WTC11 (cell line): ENCODE data around the gene BMP8A. TPM values are rescaled to one million over a fixed set of nuclear protein-coding genes. Genes with fewer than 3 reads are reported as not detected.

Experiments used
- ATAC-seq: fragments of 200-7000 bp; cut with Tn5 transposase; 2 replicates; pipeline ENCODE4 v1.10.0; 2021; ENCODE audit warnings: mild to moderate bottlenecking, moderate library complexity
- CTCF ChIA-PET: fragments of 300-600 bp; sonication (Branson Sonifier 250); formaldehyde crosslinking; loops from one replicate; lab custom pipeline; 2021; ENCODE audit warnings: antibody characterized with exemption; lab: Charles Lee
- POLR2A ChIA-PET: fragments of 350-600 bp; sonication (Branson Sonifier 250); formaldehyde crosslinking; loops from one replicate; lab custom pipeline; 2021; ENCODE audit warnings: antibody characterized with exemption; lab: Charles Lee
- DNase-seq: peaks from one replicate; pipeline ENCODE4 v3.0.0; 2021; ENCODE audit warnings: low spot score
- H3K27ac Mint-ChIP-seq: 2 replicates; pipeline ENCODE4 v1.8.0; 2021; ENCODE audit warnings: mixed read lengths
- H3K27me3 Mint-ChIP-seq: 2 replicates; pipeline ENCODE4 v1.8.0; 2021; ENCODE audit warnings: low read depth, mild to moderate bottlenecking, moderate library complexity, mixed read lengths
- H3K36me3 Mint-ChIP-seq: 2 replicates; pipeline ENCODE4 v1.8.0; 2021; ENCODE audit warnings: mixed read lengths
- H3K4me1 Mint-ChIP-seq: 2 replicates; pipeline ENCODE4 v1.8.0; 2022; ENCODE audit warnings: mixed read lengths
- H3K4me3 Mint-ChIP-seq: 2 replicates; pipeline ENCODE4 v1.8.0; 2021; ENCODE audit warnings: mild to moderate bottlenecking, moderate library complexity, mixed read lengths
- H3K9me3 Mint-ChIP-seq: 2 replicates; pipeline ENCODE4 v1.8.0; 2021; ENCODE audit warnings: mixed read lengths
- AFF4 ChIP-seq: sonication (generic); formaldehyde crosslinking; IDR thresholded peaks from 2 replicates; pipeline ENCODE4 v1.8.1; 2023; ENCODE audit warnings: mild to moderate bottlenecking, missing genetic modification reagents, borderline replicate concordance
- CREB1 ChIP-seq: sonication (generic); formaldehyde crosslinking; IDR thresholded peaks from 2 replicates; pipeline ENCODE4 v1.8.0; 2023; ENCODE audit warnings: mild to moderate bottlenecking, missing genetic modification reagents
- E2F1 ChIP-seq: sonication (generic); formaldehyde crosslinking; IDR thresholded peaks from 2 replicates; pipeline ENCODE4 v1.8.0; 2022; ENCODE audit warnings: mild to moderate bottlenecking, missing genetic modification reagents
- FOXP4 ChIP-seq: sonication (generic); formaldehyde crosslinking; IDR thresholded peaks from 2 replicates; pipeline ENCODE4 v1.8.0; 2022; ENCODE audit warnings: mild to moderate bottlenecking, missing genetic modification reagents
- GRHL2 ChIP-seq: fragments of 250-450 bp; sonication (Bioruptor Pico); IDR thresholded peaks from 2 replicates; pipeline ENCODE4 v1.8.0; 2022; ENCODE audit warnings: mild to moderate bottlenecking, moderate library complexity; ENCODE audit not compliant: insufficient replicate concordance, severe bottlenecking
- HMGXB4 ChIP-seq: sonication (generic); formaldehyde crosslinking; IDR thresholded peaks from 2 replicates; pipeline ENCODE4 v1.8.1; 2023; ENCODE audit warnings: mild to moderate bottlenecking, moderate library complexity, missing genetic modification reagents
- NFE2L1 ChIP-seq: sonication (generic); formaldehyde crosslinking; IDR thresholded peaks from 2 replicates; pipeline ENCODE4 v1.8.1; 2023; ENCODE audit warnings: missing genetic modification reagents
- RELA ChIP-seq: sonication (generic); formaldehyde crosslinking; IDR thresholded peaks from 2 replicates; pipeline ENCODE4 v1.8.1; 2022; ENCODE audit warnings: missing genetic modification reagents, mild to moderate bottlenecking, borderline replicate concordance
- TEAD1 ChIP-seq: sonication (generic); formaldehyde crosslinking; IDR thresholded peaks from 2 replicates; pipeline ENCODE4 v1.8.0; 2022; ENCODE audit warnings: mild to moderate bottlenecking, missing genetic modification reagents
- TEAD4 ChIP-seq: sonication (generic); formaldehyde crosslinking; IDR thresholded peaks from 2 replicates; pipeline ENCODE4 v1.8.0; 2022; ENCODE audit warnings: mild to moderate bottlenecking, missing genetic modification reagents
- USF2 ChIP-seq: sonication (generic); formaldehyde crosslinking; IDR thresholded peaks from 2 replicates; pipeline ENCODE4 v1.8.1; 2023; ENCODE audit warnings: mild to moderate bottlenecking, missing genetic modification reagents, moderate library complexity
- ZNF423 ChIP-seq: fragments of 250-450 bp; sonication (Bioruptor Pico); IDR thresholded peaks from 2 replicates; pipeline ENCODE4 v2.1.2; 2022; ENCODE audit warnings: mild to moderate bottlenecking, moderate library complexity
- total RNA-seq: library from RNA; stranded (reverse); gene quantifications from 3 replicates; pipeline ENCODE4 v1.2.3, GENCODE V29; 2021
- TF ChIP-seq, protein P1 (sequence below): sonication (generic); formaldehyde crosslinking; IDR thresholded peaks from 2 replicates; pipeline ENCODE4 v1.8.0; 2023; ENCODE audit warnings: missing genetic modification reagents, mild to moderate bottlenecking, borderline replicate concordance

Gene BMP8A
- total RNA-seq, 1 experiment from 2014 or later: 0.94 TPM

GRCh38 chr1:39500862-39501389 lies 9.5 kb downstream of the BMP8A start:
- Mint-ChIP-seq H3K27me3 (peaks cover 3% of the 10 kb centered on the region), H3K4me1 (peaks cover 17% of the 10 kb centered on the region), H3K4me3 (no peak overlapping the region), H3K9me3 (peaks cover 4% of the 10 kb centered on the region), H3K27ac (no peak overlapping the region), H3K36me3 (no peaks in the 10 kb centered on the region)
- POLR2A ChIA-PET: no interaction called here
- DNase-seq: no peak
- CTCF ChIA-PET: no interaction called here
- TF ChIP-seq ZNF423 (CRISPR knock-in tag) (no peak), CREB1 (CRISPR knock-in tag) (no peak), TEAD1 (CRISPR knock-in tag) (no peak), FOXP4 (CRISPR knock-in tag) (no peak), AFF4 (CRISPR knock-in tag) (no peak), TEAD4 (no peak)
- TF ChIP-seq, protein P1, sequence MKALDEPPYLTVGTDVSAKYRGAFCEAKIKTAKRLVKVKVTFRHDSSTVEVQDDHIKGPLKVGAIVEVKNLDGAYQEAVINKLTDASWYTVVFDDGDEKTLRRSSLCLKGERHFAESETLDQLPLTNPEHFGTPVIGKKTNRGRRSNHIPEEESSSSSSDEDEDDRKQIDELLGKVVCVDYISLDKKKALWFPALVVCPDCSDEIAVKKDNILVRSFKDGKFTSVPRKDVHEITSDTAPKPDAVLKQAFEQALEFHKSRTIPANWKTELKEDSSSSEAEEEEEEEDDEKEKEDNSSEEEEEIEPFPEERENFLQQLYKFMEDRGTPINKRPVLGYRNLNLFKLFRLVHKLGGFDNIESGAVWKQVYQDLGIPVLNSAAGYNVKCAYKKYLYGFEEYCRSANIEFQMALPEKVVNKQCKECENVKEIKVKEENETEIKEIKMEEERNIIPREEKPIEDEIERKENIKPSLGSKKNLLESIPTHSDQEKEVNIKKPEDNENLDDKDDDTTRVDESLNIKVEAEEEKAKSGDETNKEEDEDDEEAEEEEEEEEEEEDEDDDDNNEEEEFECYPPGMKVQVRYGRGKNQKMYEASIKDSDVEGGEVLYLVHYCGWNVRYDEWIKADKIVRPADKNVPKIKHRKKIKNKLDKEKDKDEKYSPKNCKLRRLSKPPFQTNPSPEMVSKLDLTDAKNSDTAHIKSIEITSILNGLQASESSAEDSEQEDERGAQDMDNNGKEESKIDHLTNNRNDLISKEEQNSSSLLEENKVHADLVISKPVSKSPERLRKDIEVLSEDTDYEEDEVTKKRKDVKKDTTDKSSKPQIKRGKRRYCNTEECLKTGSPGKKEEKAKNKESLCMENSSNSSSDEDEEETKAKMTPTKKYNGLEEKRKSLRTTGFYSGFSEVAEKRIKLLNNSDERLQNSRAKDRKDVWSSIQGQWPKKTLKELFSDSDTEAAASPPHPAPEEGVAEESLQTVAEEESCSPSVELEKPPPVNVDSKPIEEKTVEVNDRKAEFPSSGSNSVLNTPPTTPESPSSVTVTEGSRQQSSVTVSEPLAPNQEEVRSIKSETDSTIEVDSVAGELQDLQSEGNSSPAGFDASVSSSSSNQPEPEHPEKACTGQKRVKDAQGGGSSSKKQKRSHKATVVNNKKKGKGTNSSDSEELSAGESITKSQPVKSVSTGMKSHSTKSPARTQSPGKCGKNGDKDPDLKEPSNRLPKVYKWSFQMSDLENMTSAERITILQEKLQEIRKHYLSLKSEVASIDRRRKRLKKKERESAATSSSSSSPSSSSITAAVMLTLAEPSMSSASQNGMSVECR: no peak
- no peak for ATAC-seq

DNA sequence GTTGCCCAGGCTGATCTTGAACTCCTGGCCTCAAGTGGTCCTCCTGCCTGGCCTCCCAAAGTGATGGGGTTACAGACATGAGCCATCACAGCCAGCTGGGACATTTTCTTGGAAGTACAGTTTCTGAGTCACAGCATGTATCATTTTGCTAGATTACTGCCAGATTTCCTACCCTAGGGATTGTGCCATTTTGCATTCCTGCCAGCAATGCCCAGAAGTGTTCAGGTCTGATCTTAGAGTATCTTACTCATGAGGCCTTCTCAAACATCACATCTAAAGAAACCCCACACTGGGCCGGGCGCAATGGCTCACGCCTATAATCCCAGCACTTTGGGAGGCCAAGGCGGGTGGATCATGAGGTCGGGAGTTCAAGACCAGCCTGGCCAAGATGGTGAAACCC lies 10.2 kb downstream of the BMP8A start:
- CTCF ChIA-PET: no interaction called here
- peaks cover under 1% of the 10 kb centered on the region; the same call in 1 of the 2 replicates for H3K27me3 Mint-ChIP-seq
- no peaks in the 10 kb centered on the region for H3K36me3 Mint-ChIP-seq
- peaks cover 4% of the 10 kb centered on the region for H3K9me3 Mint-ChIP-seq
- POLR2A ChIA-PET: no interaction called here
- DNase-seq (no peak), ATAC-seq (no peak)
- no peak overlapping the region for H3K4me3 Mint-ChIP-seq
- H3K27ac Mint-ChIP-seq: no peak overlapping the region
- H3K4me1 Mint-ChIP-seq: peaks cover 14% of the 10 kb centered on the region
- TF ChIP-seq GRHL2 (CRISPR knock-in tag) (no peak), USF2 (CRISPR knock-in tag) (no peak), HMGXB4 (CRISPR knock-in tag) (no peak), E2F1 (CRISPR knock-in tag) (no peak), RELA (CRISPR knock-in tag) (no peak), NFE2L1 (CRISPR knock-in tag) (no peak)
- TF ChIP-seq, protein P1: no peak
